H1 (cell line): Measurements from ENCODE around the gene HSPA2. TPM values are rescaled to one million over a fixed set of nuclear protein-coding genes. Genes with fewer than 3 reads are reported as not detected.
A peak's percentile ranks its signal among the peaks of the same experiment; 100 is the strongest.

Source experiments
- CTCF ChIA-PET: fragments of 300-600 bp; sonication (Branson Sonifier 250); formaldehyde crosslinking; loops from one replicate; lab custom pipeline; 2021; ENCODE audit not compliant: partially characterized antibody; lab: Charles Lee
- POLR2A ChIA-PET: fragments of 300-600 bp; sonication (Branson Sonifier 250); formaldehyde crosslinking; loops from one replicate; lab custom pipeline; 2021; ENCODE audit warnings: inconsistent platforms; ENCODE audit not compliant: partially characterized antibody; lab: Charles Lee
- DNase-seq, 2 experiments: peaks; one replicate each; pipeline versions ENCODE4 v3.0.0 to v3.0.0-alpha.2; 2010 to 2022; ENCODE audit warnings: low spot score in 2 of 2, low read depth in 1 of 2, mixed read lengths in 1 of 2
- FAIRE-seq: peaks from 2 replicates; lab custom pipeline; 2011; peaks lifted over from hg19 to GRCh38; lab: Jason Lieb, UNC
- H2AFZ ChIP-seq: 2 replicates; pipeline ENCODE4 v1.8.1; 2012; ENCODE audit warnings: low read length, inconsistent platforms
- H2AK5ac ChIP-seq: 2 replicates; pipeline ENCODE4 v1.6.1; 2013; ENCODE audit warnings: low read depth, low read length
- H2BK120ac ChIP-seq: replicated peaks from 2 replicates; pipeline ENCODE3; 2013; ENCODE audit warnings: low read depth, low read length, inconsistent platforms
- H2BK12ac ChIP-seq: 2 replicates; pipeline ENCODE4 v1.6.1; 2013; ENCODE audit warnings: low read depth, low read length
- H2BK15ac ChIP-seq: 2 replicates; pipeline ENCODE4 v1.6.1; 2013; ENCODE audit warnings: low read length
- H2BK20ac ChIP-seq: 2 replicates; pipeline ENCODE4 v1.6.1; 2013; ENCODE audit warnings: low read length
- H2BK5ac ChIP-seq: 2 replicates; pipeline ENCODE4 v1.6.1; 2013; ENCODE audit warnings: low read depth, low read length
- H3K14ac ChIP-seq: 2 replicates; pipeline ENCODE4 v1.6.1; 2013; ENCODE audit warnings: inconsistent platforms; ENCODE audit not compliant: insufficient read length
- H3K18ac ChIP-seq: 2 replicates; pipeline ENCODE4 v1.6.1; 2013; ENCODE audit warnings: low read length; ENCODE audit errors: extremely low read depth
- H3K23ac ChIP-seq: 2 replicates; pipeline ENCODE4 v1.6.1; 2013; ENCODE audit warnings: inconsistent platforms; ENCODE audit not compliant: insufficient read length
- H3K23me2 ChIP-seq: 2 replicates; pipeline ENCODE4 v1.6.1; 2013; ENCODE audit warnings: low read depth, low read length
- H3K27ac ChIP-seq: 2 replicates; pipeline ENCODE4 v1.6.1; 2011; ENCODE audit warnings: low read depth, low read length, inconsistent platforms
- H3K27me3 ChIP-seq, 4 experiments: replicated peaks in 1 of 4; 1 replicate in 1 of 4; 2 replicates in 3 of 4; pipeline versions ENCODE4 v1.6.1 to v1.8.1; 2011 to 2013; ENCODE audit warnings: low read length in 3 of 4, mild to moderate bottlenecking in 3 of 4, inconsistent platforms in 2 of 4, mixed read lengths in 2 of 4, moderate library complexity in 1 of 4; ENCODE audit not compliant: control insufficient read depth in 3 of 4, insufficient read depth in 3 of 4; ENCODE audit errors: extremely low read depth in 1 of 4
- H3K36me3 ChIP-seq, 4 experiments: 2 replicates each; pipeline versions ENCODE4 v1.6.1 to v1.8.1; 2011 to 2013; ENCODE audit warnings: mild to moderate bottlenecking in 4 of 4, low read length in 3 of 4, moderate library complexity in 2 of 4, control low read depth in 1 of 4, inconsistent platforms in 1 of 4; ENCODE audit not compliant: insufficient read depth in 4 of 4, control insufficient read depth in 2 of 4
- H3K4ac ChIP-seq: replicated peaks from 2 replicates; pipeline ENCODE3; 2013; ENCODE audit warnings: low read length, low read depth, mixed read lengths, inconsistent platforms; ENCODE audit not compliant: insufficient read length
- H3K4me1 ChIP-seq, 4 experiments: replicated peaks in 1 of 4; 1 replicate in 1 of 4; 2 replicates in 3 of 4; pipeline versions ENCODE4 v1.6.1 to v1.8.1; 2011 to 2013; ENCODE audit warnings: low read length in 3 of 4, inconsistent platforms in 2 of 4, mixed read lengths in 1 of 4; ENCODE audit not compliant: insufficient read depth in 4 of 4, control insufficient read depth in 3 of 4
- H3K4me2 ChIP-seq, 2 experiments: 2 replicates each; pipeline versions ENCODE4 v1.6.1 to v1.8.1; 2011 to 2013; ENCODE audit warnings: low read depth in 2 of 2, low read length in 2 of 2, control low read depth in 1 of 2, inconsistent platforms in 1 of 2, mild to moderate bottlenecking in 1 of 2; ENCODE audit not compliant: insufficient read depth in 1 of 2
- H3K4me3 ChIP-seq, 4 experiments: fragments of 200-600, 300-600 bp in 1 of 4; sonication (generic), shearing (Covaris generic), sonication (Bioruptor Twin) in 1 of 4; 2 replicates each; pipeline versions ENCODE4 v1.5.1 to v1.8.1; 2011 to 2016; ENCODE audit warnings: low read length in 4 of 4, low read depth in 3 of 4, control low read depth in 2 of 4, inconsistent platforms in 2 of 4, mild to moderate bottlenecking in 2 of 4, mixed read lengths in 1 of 4, moderate library complexity in 1 of 4; ENCODE audit not compliant: insufficient read depth in 2 of 4; ENCODE audit errors: extremely low read depth in 1 of 4
- H3K56ac ChIP-seq: replicated peaks from 2 replicates; pipeline ENCODE3; 2013; ENCODE audit warnings: low read depth, mild to moderate bottlenecking, mixed read lengths, low read length, inconsistent platforms; ENCODE audit not compliant: insufficient read length
- H3K79me1 ChIP-seq: 2 replicates; pipeline ENCODE4 v1.6.1; 2013; ENCODE audit warnings: low read depth, low read length, control low read depth
- H3K79me2 ChIP-seq, 2 experiments: 2 replicates each; pipeline versions ENCODE4 v1.6.1 to v1.8.1; 2012 to 2013; ENCODE audit warnings: low read length in 2 of 2, mild to moderate bottlenecking in 2 of 2, inconsistent platforms in 1 of 2; ENCODE audit not compliant: insufficient read depth in 2 of 2, control insufficient read depth in 1 of 2
- H3K9ac ChIP-seq, 4 experiments: replicated peaks in 1 of 4; 1 replicate in 1 of 4; 2 replicates in 3 of 4; pipeline versions ENCODE4 v1.6.1 to v1.8.1; 2011 to 2013; ENCODE audit warnings: low read depth in 3 of 4, low read length in 3 of 4, control low read depth in 2 of 4, mild to moderate bottlenecking in 2 of 4, moderate library complexity in 2 of 4, inconsistent platforms in 1 of 4; ENCODE audit errors: extremely low read depth in 1 of 4
- H3K9me3 ChIP-seq, 2 experiments: 2 replicates each; pipeline versions ENCODE4 v1.6.1 to v1.8.1; 2012 to 2013; ENCODE audit warnings: mild to moderate bottlenecking in 2 of 2, moderate library complexity in 2 of 2, control low read depth in 1 of 2, inconsistent platforms in 1 of 2, low read depth in 1 of 2, low read length in 1 of 2, mixed read lengths in 1 of 2; ENCODE audit not compliant: insufficient read depth in 2 of 2
- H4K20me1 ChIP-seq, 2 experiments: replicated peaks in 1 of 2; 2 replicates each; pipeline versions ENCODE3 to v1.8.1; 2011 to 2013; ENCODE audit warnings: inconsistent platforms in 2 of 2, low read length in 2 of 2, mild to moderate bottlenecking in 1 of 2; ENCODE audit not compliant: insufficient read depth in 2 of 2, control insufficient read depth in 1 of 2
- H4K5ac ChIP-seq: 2 replicates; pipeline ENCODE4 v1.6.1; 2013; ENCODE audit warnings: low read length, low read depth, mixed read lengths, inconsistent platforms; ENCODE audit not compliant: insufficient read length
- H4K8ac ChIP-seq: 2 replicates; pipeline ENCODE4 v1.8.0; 2013; ENCODE audit warnings: mild to moderate bottlenecking, moderate library complexity, low read length, inconsistent platforms; ENCODE audit not compliant: insufficient read depth; ENCODE audit errors: extremely low read depth
- H4K91ac ChIP-seq: replicated peaks from 2 replicates; pipeline ENCODE3; 2013; ENCODE audit warnings: low read length, mixed read lengths, inconsistent platforms; ENCODE audit not compliant: insufficient read length
- ATF3 ChIP-seq: IDR thresholded peaks from 2 replicates; pipeline ENCODE4 v1.6.1; 2011; ENCODE audit warnings: low read depth, mild to moderate bottlenecking, low read length; ENCODE audit not compliant: insufficient read depth
- CBX5 ChIP-seq: fragments of 300-800, 300-1000 bp; sonication (generic); IDR thresholded peaks from 2 replicates; pipeline ENCODE4 v1.7.1; 2016; ENCODE audit warnings: antibody characterized with exemption, low read length, low read depth
- CBX8 ChIP-seq: fragments of 300-800, 300-1000 bp; sonication (generic); IDR thresholded peaks from 2 replicates; pipeline ENCODE4 v1.7.1; 2016; ENCODE audit warnings: low read depth, low read length, borderline replicate concordance
- E2F6 ChIP-seq: IDR thresholded peaks from 2 replicates; pipeline ENCODE4 v1.6.1; 2012; ENCODE audit warnings: inconsistent platforms
- EZH2 ChIP-seq: fragments of 200-600 bp; sonication (generic); IDR thresholded peaks from 2 replicates; pipeline ENCODE4 v1.7.1; 2012; ENCODE audit warnings: low read depth, mild to moderate bottlenecking, moderate library complexity, low read length, inconsistent platforms; ENCODE audit not compliant: severe bottlenecking
- MAFK ChIP-seq: IDR thresholded peaks from 2 replicates; pipeline ENCODE4 v1.6.1; 2012; ENCODE audit warnings: low read depth, mild to moderate bottlenecking, improper control_type of control experiment, low read length
- MAX ChIP-seq: IDR thresholded peaks from 2 replicates; pipeline ENCODE4 v1.6.1; 2012; ENCODE audit warnings: inconsistent platforms
- RFX5 ChIP-seq: IDR thresholded peaks from 2 replicates; pipeline ENCODE4 v1.6.1; 2011; ENCODE audit warnings: low read depth, low read length, improper control_type of control experiment, borderline replicate concordance
- SUZ12 ChIP-seq: fragments of 200-600 bp; sonication (generic); IDR thresholded peaks from 2 replicates; pipeline ENCODE4 v1.6.1; 2012; ENCODE audit warnings: mild to moderate bottlenecking, inconsistent platforms, low read length, moderate library complexity, mixed read lengths
- TAF1 ChIP-seq: IDR thresholded peaks from 2 replicates; pipeline ENCODE4 v1.6.1; 2011; ENCODE audit warnings: mild to moderate bottlenecking, low read depth, low read length
- WGBS, 2 experiments: shearing (Covaris generic) in 1 of 2; methylation state at CpG; one replicate each; pipeline versions ENCODE4 v1.1.6 to v1.1.7; 2013 to 2015; ENCODE audit warnings: low lambda C conversion rate in 2 of 2, mixed read lengths in 2 of 2, inconsistent platforms in 1 of 2, low coverage in 1 of 2, missing lambda C conversion rate in 1 of 2; ENCODE audit not compliant: insufficient replicate concordance in 2 of 2, insufficient coverage in 1 of 2, insufficient read length in 1 of 2; ENCODE audit errors: extremely low coverage in 1 of 2, missing lambda C conversion rate in 1 of 2; 5-methylcytosine and 5-hydroxymethylcytosine counted together
- polyA plus RNA-seq, 7 experiments: library from polyadenylated mRNA; depleted of rRNA in 3 of 7; stranded (reverse) in 5 of 7; unstranded in 2 of 7; fragments of >200 nt in 5 of 7; fragments of 200-250 nt in 2 of 7; gene quantifications; 1 replicate in 5 of 7; 2 replicates in 1 of 7; 4 replicates in 1 of 7; pipeline versions ENCODE4 v1.2.1 to v1.2.3, GENCODE V29; 2011 to 2013; ENCODE audit warnings: missing spikeins in 2 of 7, mixed read lengths in 2 of 7
- total RNA-seq: library from RNA; stranded (reverse); fragmentation: NEBNext Ultra II Directional; extraction: Animal tissue kit (Norgen Biotek cat#: 25700); gene quantifications from 2 replicates; pipeline ENCODE4 v1.2.1, GENCODE V29; 2021

The HSPA2 gene
- total and polyA plus RNA-seq, 2 of the 8 experiments (the other 6 are each of a cell fraction or from before 2014, with no cell fraction given): 30.5 to 82.9 TPM

- peak; percentile 13 for FAIRE-seq
- Histone ChIP-seq H4K5ac (no peak overlapping the region), H2AFZ (peak overlapping the region; percentile 55; the same call in 1 of the 2 replicates), H3K79me1 (no peaks in the 10 kb centered on the region; the same call in 1 of the 2 replicates), H3K9ac (no peak overlapping the region; a peak in 1 of 7 replicates), H2BK5ac (no peak overlapping the region), H3K36me3 (no peaks in the 10 kb centered on the region), H4K20me1 (no peaks in the 10 kb centered on the region), H3K4ac (peak overlapping the region; percentile 9), H3K56ac (peak overlapping the region; percentile 60), H2AK5ac (no peak overlapping the region), H3K4me2 (peak overlapping the region; percentile 83 to 99), H3K27ac (no peak overlapping the region), H2BK12ac (peak overlapping the region; percentile 69), H4K8ac (no peak overlapping the region), H3K79me2 (0 out of 4 replicates have a peak, but pooled peaks cover 0 to 2% of the 10 kb centered on the region in 2 experiments), H4K91ac (no peak overlapping the region), H3K23ac (no peak overlapping the region), H3K4me1 (peaks cover 0 to 10% (median 4%) of the 10 kb centered on the region in 4 experiments; a peak in 6 of 7 replicates), H3K4me3 (peak overlapping the region in 2 of 4 experiments; percentile 52 to 64; a peak in 5 of 8 replicates), H3K14ac (no peak overlapping the region), H2BK20ac (no peak overlapping the region), H3K27me3 (peaks cover 1 to 10% (median 7%) of the 10 kb centered on the region in 4 experiments; a peak in 6 of 7 replicates), H3K18ac (peak overlapping the region; percentile 82; the same call in 1 of the 2 replicates), H2BK120ac (no peak overlapping the region), H3K23me2 (peaks cover 4% of the 10 kb centered on the region; the same call in 1 of the 2 replicates), H3K9me3 (no peaks in the 10 kb centered on the region), H2BK15ac (no peak overlapping the region)
- POLR2A ChIA-PET: interaction anchor here (0.6 to 1.9 kb wide), 8 partner anchors 8 to 1009 kb away, joined by 3 to 9 read pairs (median 4); partner anchors contain the start of genes HSPA2, PLEKHG3 and ZBTB1
- no peak for DNase-seq
- no peak for TF ChIP-seq MAX
- TF ChIP-seq ATF3: no peak
- TF ChIP-seq CBX5: no peak
- TF ChIP-seq CBX8: no peak
- TF ChIP-seq SUZ12: no peak
- no peak for TF ChIP-seq TAF1
- no peak for TF ChIP-seq MAFK
- no peak for TF ChIP-seq EZH2
- no peak for TF ChIP-seq RFX5
- no peak for TF ChIP-seq E2F6
- CTCF ChIA-PET: interaction anchor here (0.6 to 2.7 kb wide), 9 partner anchors 10 to 326 kb away, joined by 3 to 14 read pairs (median 4); partner anchors contain the start of gene HSPA2
- WGBS, 2 experiments: 74% methylated on average over 7 of the region's 7 CpGs; no CpG with 5 or more reads in 1 of the 2 experiments
These were observed 10.2 kb downstream of the HSPA2 start for GRCh38 chr14:64550621-64551333.
